Stimulated activated CD4-positive, alpha-beta T cell treated with anti-CD3 and anti-CD28 coated beads, Interleukin-12 subunit alpha, Interleukin-12 subunit beta, amount 100 ng/mL, for 24 hours (primary cell): ENCODE data around the gene OR2T2.
"Not testable (repeated sequence)": the region's sequence is repeated elsewhere in the genome, so short reads cannot be mapped to it uniquely, and the experiment has no call there.

ENCODE experiments used
- DNase-seq, 2 experiments: peaks; one replicate each; pipeline ENCODE4 v3.0.0-alpha.2; 2020; ENCODE audit warnings: low read depth in 2 of 2

OR2T2 gene

DNA sequence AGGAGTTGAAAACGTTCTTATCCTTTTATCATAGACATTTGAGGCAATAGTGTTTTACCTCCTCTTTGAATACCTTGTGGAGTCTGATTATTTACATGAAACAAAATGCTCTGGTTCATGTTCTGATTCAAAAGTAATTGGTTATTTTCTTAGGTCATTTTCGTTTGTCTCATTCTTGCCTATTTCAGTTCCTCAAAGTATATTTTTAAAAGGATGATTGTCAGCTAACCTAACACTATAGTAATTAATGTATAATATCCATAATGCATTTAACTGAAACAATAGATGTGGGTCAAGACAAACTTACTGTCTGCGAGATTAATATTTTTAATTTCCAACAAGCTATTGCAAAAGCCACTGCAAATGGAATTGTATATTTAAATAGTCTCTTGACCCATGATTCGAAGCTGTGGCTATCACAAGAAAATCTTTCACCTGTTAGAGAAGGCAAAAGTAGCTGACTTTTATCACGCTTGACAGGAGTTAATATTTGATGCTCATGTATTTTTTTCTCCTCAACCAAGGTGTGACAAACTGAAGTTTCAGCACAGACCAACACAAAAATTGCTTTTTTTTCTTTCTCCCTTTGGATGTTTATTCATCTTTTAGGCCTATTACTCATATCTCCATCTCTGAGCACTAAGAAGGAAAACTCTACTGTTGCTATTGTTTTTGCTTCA is 5.2 kb downstream of the OR2T2 start:
- not testable (repeated sequence) for DNase-seq

GRCh38 chr1:248453619-248454018 is 8.2 kb downstream of the OR2T2 start:
- not testable (repeated sequence) for DNase-seq

- not testable (repeated sequence) for DNase-seq
Observed at GRCh38 chr1:248455045-248455444, 9.6 kb downstream of the OR2T2 start.

DNA sequence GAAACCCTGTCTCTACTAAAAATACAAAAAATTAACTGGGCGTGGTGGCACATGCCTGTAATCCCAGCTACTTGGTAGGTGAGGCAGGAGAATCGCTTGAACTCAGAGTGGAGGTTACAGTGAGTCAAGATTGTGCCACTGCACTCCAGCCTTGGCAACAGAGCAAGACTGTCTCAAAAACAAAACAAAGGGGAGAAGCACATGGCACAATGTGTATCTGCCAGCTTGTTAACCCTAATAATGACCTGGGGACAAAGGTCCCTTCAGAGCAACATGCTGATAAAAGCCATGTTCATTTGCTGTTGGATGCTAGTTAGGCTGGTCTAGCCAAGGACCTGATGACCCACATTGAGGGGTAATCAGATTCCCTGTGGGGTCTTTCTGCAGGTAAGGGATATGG is 11.2 kb downstream of the OR2T2 start:
- not testable (repeated sequence) for DNase-seq

DNA sequence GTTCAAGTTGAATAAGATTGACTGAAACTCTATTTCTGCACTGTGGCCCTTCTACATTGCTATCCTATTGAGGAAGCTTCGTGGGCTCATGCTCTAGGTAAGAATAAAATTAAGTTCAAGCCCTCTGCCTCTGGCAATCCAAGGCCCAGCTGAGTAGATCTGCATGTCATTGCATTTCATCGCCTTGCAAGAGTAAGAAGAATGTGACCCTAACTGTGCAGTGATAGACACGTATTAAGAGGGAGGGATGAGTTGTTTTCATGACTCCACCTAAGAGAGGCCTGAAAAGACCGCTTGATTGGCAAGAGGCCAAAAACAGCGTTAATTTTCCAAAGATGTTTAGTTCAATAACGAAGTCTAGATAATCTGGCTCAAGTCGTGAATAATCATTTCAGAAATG is 13.7 kb downstream of the OR2T2 start:
- DNase-seq: not testable (repeated sequence)

- DNase-seq: no peak
Observed at GRCh38 chr1:248471154-248471553, 25.7 kb downstream of the OR2T2 start.

- not testable (repeated sequence) for DNase-seq
Observed at GRCh38 chr1:248472111-248472510, 26.7 kb downstream of the OR2T2 start.

DNA sequence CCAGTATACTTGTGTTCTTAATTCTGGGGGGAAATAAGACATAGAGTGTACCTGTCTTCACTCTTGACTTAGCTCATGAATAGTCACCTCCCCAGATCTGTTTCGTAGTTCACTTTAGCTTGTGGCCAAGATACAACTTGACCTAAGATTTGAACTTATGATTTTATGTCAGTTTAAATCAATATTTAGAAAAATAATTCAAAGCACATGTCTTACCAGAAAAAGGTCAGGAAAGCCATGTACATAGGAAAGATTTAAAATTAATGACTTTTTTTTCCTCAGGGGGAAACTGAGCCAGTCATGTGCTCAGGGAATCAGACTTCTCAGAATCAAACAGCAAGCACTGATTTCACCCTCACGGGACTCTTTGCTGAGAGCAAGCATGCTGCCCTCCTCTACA is 27.6 kb downstream of the OR2T2 start, which contains the start of gene OR2T3:
OR2T3 (plus strand) TSS at position 301 of the 400 bp plus-strand sequence; CDS start at position 301, 0 bp downstream.
- not testable (repeated sequence) for DNase-seq

DNA sequence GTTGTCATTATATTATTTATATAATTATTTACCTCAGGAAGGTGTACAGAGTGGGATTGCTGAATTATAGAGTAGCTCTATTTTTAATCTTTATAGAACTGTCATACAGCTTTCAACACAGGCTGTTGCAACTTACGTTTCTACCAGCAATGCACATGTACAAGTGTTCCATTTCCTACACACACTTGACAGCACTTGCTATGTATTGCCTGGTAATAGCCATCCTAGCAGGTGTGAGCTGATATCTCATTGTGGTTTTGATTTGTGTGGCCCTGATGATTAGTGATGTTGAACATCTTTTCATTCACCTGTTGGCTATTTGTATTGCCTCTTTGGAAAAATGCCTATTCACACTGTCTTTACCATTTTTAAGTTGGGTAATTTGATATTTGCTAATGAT is 30.2 kb downstream of the OR2T2 start:
- DNase-seq: not testable (repeated sequence)

DNA sequence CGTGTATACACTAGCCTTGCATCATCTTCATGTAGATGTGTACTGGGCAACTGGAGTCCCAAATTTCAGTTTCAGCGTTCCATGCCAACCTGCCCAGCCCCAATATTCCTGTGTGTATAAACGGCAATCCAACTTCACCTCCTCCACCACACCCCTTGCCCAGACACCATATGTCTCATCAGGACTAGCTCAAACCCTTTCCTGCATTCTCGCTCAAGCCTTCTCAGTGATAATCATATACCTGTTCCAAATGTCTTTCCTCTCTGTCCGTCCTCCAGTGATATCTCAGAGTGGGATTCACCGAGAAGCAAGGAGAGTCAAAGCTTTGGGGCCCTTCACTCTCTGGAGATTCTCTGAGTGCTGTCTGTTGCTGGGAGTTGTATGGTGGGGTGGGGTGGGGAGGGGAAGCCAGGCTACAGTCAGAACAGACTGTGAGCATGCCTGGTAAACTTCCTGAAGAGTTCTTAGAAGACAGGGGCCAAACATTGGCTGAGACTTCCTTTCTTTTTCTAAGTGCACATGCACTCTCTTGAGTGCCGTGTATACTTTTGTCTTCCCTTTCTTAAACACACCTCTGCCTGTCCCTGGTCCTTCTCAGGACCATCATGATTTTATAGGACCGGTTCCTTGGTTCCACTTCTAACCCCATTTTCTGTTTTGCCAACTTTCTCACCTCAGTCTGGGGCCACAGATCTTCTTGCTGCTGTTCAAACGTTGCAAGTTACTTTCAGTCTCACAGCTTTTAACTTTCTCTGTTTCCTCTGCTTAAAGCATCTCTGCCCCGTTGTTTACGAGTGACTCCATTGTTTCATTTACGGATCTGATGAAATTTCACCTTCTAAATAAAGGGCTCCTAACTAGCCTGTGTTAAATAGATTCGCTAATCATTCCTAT is 36.5 kb downstream of the OR2T2 start:
- not testable (repeated sequence) for DNase-seq

- DNase-seq: not testable (repeated sequence)
Observed at GRCh38 chr1:248488289-248488688, 42.9 kb downstream of the OR2T2 start, which contains the start of gene OR2T5. Gene OR2T5, plus strand, starts transcription at chr1:248488589. Its CDS starts 0 bp downstream, at chr1:248488589.

GRCh38 chr1:248496661-248497060 is 51.2 kb downstream of the OR2T2 start:
- not testable (repeated sequence) for DNase-seq

DNA sequence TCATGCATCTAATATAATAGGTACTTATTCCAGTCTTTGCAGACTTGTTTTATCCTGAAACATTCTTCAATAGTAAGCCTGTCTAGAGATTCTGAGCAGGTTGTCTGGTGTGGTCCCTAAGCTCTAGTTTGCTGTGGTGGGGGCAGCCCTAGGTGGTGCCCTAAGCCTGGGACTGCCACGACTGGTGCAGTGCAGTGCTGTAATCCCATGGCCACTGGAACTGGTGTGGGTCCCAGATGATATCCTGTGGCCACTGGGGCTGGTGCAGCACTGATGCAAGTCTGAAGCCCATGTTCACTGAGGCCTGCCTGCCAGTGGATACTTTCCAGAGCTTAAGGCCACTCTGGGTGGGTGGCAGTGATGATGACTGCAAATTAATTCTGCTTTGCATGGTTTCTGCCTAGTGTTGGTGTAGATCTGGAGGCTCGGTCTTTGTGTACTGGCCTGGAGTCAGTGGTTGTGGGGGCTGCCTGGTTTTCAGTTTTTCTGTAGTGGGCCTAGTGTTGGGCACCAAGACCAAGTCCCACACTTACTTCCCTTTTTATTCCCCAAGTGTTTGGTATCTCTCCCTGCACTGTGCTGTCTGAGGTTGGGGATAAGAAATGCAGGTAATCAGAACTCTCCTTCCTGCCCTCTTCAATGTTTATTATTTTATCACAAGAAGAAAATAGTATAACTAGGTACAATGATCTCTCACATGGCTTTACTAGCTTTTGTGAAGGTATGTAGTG is 55.0 kb downstream of the OR2T2 start:
- DNase-seq: not testable (repeated sequence)
